Natural killer cell treated with Interleukin-12 subunit alpha and Interleukin-12 subunit beta and Interleukin-15 and Interleukin-18, amount 100 ng/mL, for 72 hours (primary cell): ENCODE results near the gene SHISAL2B. TPM values are rescaled to one million over a fixed set of nuclear protein-coding genes. Genes with fewer than 3 reads are reported as not detected.

ENCODE experiments used
- ATAC-seq, 2 donors: fragments of 150-1000 bp; cut with Tn5 transposase in 1 of 2; sonication (Bioruptor Pico), chemical (Tn5 transposase) in 1 of 2; 2 replicates each; pipeline ENCODE4 v1.10.0; 2021
- DNase-seq: peaks from one replicate; pipeline ENCODE4 v3.0.0; 2022; ENCODE audit warnings: low spot score
- H3K27ac Mint-ChIP-seq, 2 donors: 1 replicate in 1 of 2; 2 replicates in 1 of 2; pipeline ENCODE4 v1.8.0; 2022; ENCODE audit warnings: mixed read lengths in 2 of 2, mild to moderate bottlenecking in 1 of 2, moderate library complexity in 1 of 2
- H3K27me3 Mint-ChIP-seq, 2 donors: 1 replicate in 1 of 2; 2 replicates in 1 of 2; pipeline ENCODE4 v1.8.0; 2022; ENCODE audit warnings: mixed read lengths in 2 of 2
- H3K36me3 Mint-ChIP-seq: one replicate; pipeline ENCODE4 v1.8.0; 2022; ENCODE audit warnings: mixed read lengths
- H3K4me1 Mint-ChIP-seq, 2 donors: 1 replicate in 1 of 2; 2 replicates in 1 of 2; pipeline ENCODE4 v1.8.0; 2022; ENCODE audit warnings: low read depth in 2 of 2, mixed read lengths in 2 of 2, mild to moderate bottlenecking in 1 of 2
- H3K4me3 Mint-ChIP-seq: one replicate; pipeline ENCODE4 v1.8.0; 2022; ENCODE audit warnings: mixed read lengths
- H3K9me3 Mint-ChIP-seq: 2 replicates; pipeline ENCODE4 v1.8.0; 2022; ENCODE audit warnings: mixed read lengths
- total RNA-seq, 2 donors: library from RNA; stranded (reverse); gene quantifications; one replicate each; pipeline ENCODE4 v1.2.3, GENCODE V29; 2022

The SHISAL2B gene
- total RNA-seq, 2 donors from 2014 or later, result not detected

DNA sequence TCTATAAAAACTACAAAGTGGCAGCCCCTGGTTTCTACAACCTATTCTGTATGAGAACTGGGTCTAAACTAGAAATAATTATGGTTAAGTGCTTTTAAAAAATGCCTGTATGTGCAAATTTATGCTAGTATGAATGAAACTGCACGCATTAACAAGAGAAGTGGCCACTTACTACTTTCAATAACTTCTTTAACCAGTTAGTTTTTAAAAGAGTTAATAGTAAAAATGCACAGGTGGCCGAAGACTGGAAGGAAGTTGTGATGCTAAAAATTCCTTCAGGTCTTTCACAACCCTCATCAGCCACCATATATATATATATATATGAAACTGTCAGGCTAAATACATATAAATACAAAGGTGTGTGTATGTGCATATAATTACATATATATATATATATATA, 36.8 kb downstream of the SHISAL2B start:
- H3K9me3 Mint-ChIP-seq, result no peaks in the 10 kb centered on the region
- no peak overlapping the region for H3K27ac Mint-ChIP-seq
- no peak for ATAC-seq
- no peak for DNase-seq
- no peak overlapping the region for H3K4me3 Mint-ChIP-seq
- no peaks in the 10 kb centered on the region for H3K27me3 Mint-ChIP-seq
- peaks cover 14 to 23% of the 10 kb centered on the region in 2 donors for H3K4me1 Mint-ChIP-seq
- H3K36me3 Mint-ChIP-seq, result peaks cover 28% of the 10 kb centered on the region

DNA sequence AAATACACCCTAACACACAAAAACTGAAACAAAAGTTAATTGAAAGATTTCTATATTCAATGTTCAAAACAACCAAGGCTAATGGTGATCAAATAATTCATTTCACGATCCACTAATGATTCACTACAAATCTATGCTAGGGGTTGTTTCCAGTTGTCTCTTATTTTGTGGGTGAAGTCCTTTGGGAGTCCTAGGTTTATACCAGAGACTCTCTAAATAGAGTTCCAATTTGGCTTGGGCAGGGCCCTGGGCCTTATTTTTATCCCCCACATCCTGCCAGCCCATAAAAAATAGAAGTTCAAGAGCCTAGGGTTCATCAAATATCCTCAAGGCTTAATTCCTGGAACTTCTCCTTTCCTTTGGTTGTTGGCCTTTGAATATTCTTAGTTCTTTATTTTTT, 52.1 kb downstream of the SHISAL2B start:
- Mint-ChIP-seq H3K27me3 (no peaks in the 10 kb centered on the region), H3K9me3 (no peaks in the 10 kb centered on the region), H3K27ac (no peak overlapping the region), H3K4me1 (peaks cover 0 to 5% of the 10 kb centered on the region in 2 donors), H3K36me3 (no peaks in the 10 kb centered on the region), H3K4me3 (no peak overlapping the region)
- no peak for DNase-seq
- no peak for ATAC-seq

DNA sequence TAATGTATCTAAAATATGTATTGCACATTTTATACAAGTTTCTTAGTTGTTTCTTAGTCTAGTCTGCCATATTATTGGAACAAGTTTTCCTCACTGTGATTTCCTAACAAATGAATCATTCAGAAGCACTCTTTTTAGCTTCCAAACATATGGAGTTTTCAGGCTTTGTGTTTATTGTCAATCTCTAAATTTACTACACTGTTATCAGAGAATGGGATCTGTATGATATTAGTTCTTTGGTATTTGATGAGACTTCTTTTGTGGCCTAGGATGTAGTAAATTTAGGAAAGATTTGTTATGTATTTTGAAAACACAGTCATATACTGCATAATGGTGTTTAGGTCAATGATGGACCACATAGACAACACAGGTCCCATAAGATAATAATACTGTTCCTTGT, 52.5 kb downstream of the SHISAL2B start:
- Mint-ChIP-seq H3K9me3 (no peaks in the 10 kb centered on the region), H3K27me3 (no peaks in the 10 kb centered on the region)
- DNase-seq, result no peak

DNA sequence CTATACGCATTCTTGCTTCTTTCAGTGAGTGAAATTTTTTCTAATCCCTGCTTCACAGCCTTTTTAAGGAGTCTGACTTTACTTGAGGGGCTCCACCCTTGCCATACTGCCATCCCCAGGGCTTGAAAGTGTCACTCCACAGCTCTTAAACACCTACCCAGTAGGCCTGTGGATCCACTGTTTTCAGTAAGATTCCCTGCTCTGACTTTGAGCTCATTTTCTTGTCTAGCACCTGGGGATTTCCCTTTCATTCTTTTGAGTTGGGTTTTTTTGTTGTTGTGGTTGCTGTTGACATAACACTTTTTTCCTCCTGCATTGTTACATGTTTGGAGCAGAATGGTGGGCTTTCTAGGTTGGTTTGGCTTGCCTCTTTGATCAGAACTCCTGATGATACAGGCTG, 54.6 kb downstream of the SHISAL2B start:
- H3K4me3 Mint-ChIP-seq, result no peak overlapping the region
- DNase-seq, result no peak
- no peaks in the 10 kb centered on the region for H3K36me3 Mint-ChIP-seq
- H3K27me3 Mint-ChIP-seq, result no peaks in the 10 kb centered on the region
- H3K27ac Mint-ChIP-seq, result no peak overlapping the region
- peaks cover 0 to 5% of the 10 kb centered on the region in 2 donors for H3K4me1 Mint-ChIP-seq
- H3K9me3 Mint-ChIP-seq, result no peaks in the 10 kb centered on the region
- no peak for ATAC-seq

More for the DNA sequence above, 52.5 kb downstream of the SHISAL2B start:
- no peak overlapping the region for H3K4me3 Mint-ChIP-seq
- H3K4me1 Mint-ChIP-seq, result peaks cover 0 to 5% of the 10 kb centered on the region in 2 donors
- ATAC-seq, result no peak
- H3K36me3 Mint-ChIP-seq, result no peaks in the 10 kb centered on the region
- H3K27ac Mint-ChIP-seq, result no peak overlapping the region

DNA sequence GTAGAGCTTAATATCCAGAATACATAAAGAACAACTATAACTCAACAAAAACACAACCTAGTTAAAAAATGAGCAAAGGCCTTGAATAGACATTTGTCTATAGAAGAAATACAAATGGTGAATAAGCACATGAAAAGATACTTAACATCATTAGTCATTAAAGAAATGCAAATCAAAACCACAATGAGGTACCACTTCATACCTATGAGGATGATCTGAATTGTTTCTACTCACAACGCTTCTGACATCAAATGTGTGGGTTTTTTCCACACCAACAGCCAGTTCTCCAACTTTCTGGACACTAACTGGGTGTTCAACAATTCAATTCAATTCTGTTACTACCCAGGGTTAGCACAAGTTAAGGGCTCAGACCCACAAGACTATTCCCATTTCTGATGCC, 56.1 kb downstream of the SHISAL2B start:
- H3K4me1 Mint-ChIP-seq, result peaks cover 0 to 5% of the 10 kb centered on the region in 2 donors
- no peak overlapping the region for H3K4me3 Mint-ChIP-seq
- no peaks in the 10 kb centered on the region for H3K36me3 Mint-ChIP-seq
- DNase-seq (no peak), ATAC-seq (no peak)
- no peaks in the 10 kb centered on the region for H3K27me3 Mint-ChIP-seq
- H3K27ac Mint-ChIP-seq, result no peak overlapping the region
- no peaks in the 10 kb centered on the region for H3K9me3 Mint-ChIP-seq

DNA sequence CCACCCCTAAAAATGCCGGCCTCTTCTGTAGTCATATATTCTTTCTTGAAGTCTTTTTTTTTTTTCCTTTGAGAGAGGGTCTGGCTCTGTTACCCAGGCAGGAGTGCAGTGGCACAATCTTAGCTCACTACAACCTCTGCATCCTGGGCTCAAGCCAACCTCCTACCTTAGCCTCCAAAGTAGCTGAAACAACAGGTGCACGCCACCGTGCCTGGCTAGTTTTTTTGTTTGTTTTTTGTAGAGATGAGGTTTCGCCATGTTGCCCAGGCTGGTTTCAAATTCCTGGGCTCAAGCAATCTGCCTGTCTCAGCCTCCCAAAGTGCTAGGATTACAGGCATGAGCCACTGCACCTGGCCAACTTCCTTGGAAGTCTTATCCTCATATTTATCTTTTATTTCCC, 59.1 kb downstream of the SHISAL2B start:
- ATAC-seq, result no peak

DNA sequence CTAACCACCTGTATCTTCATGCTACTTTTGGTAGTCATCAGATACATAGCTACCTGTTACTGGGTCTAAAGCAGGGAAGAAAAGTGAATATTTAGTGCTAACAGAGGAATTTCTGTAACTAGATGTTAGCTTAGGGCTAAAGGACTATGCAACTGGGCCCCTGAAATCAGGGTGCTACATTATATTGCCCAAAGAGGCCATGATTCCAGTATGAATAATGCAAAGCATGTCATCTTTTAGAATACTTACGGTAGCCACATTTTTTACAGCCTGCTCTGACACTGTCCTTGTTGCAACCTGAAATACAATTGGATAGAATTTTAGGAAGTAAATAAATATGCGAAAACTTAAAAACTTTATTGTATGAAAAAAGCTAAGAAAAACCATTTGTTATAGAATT, 63.8 kb downstream of the SHISAL2B start:
- Mint-ChIP-seq H3K36me3 (no peaks in the 10 kb centered on the region), H3K9me3 (no peaks in the 10 kb centered on the region), H3K27me3 (no peaks in the 10 kb centered on the region), H3K27ac (no peak overlapping the region), H3K4me1 (peaks cover 0 to 4% of the 10 kb centered on the region in 2 donors), H3K4me3 (no peak overlapping the region)
- DNase-seq, result no peak
- no peak for ATAC-seq

More for the DNA sequence above, 59.1 kb downstream of the SHISAL2B start:
- no peak overlapping the region for H3K4me3 Mint-ChIP-seq
- no peaks in the 10 kb centered on the region for H3K9me3 Mint-ChIP-seq
- H3K4me1 Mint-ChIP-seq, result peaks cover 0 to 5% of the 10 kb centered on the region in 2 donors
- no peak overlapping the region for H3K27ac Mint-ChIP-seq
- H3K36me3 Mint-ChIP-seq, result no peaks in the 10 kb centered on the region
- H3K27me3 Mint-ChIP-seq, result no peaks in the 10 kb centered on the region
- no peak for DNase-seq

DNA sequence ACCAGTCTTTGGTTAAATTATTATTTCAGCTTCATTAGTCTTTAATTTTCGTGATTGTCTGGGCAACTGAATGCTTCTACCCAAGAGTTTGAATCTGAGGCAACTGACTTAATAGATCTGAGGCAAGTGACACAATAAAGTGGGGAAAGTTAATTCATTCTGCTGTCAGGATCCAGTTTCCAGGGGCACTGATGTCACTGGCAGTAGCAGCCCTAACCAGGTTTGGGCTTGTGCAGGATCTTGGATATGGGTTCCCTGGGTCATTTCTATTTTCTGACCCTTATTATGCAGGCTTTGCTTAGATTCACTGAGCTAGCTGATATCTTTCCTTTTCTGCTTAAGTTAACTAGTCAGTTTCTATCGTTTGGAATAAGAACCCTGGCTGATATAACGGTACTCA, 68.6 kb downstream of the SHISAL2B start:
- H3K36me3 Mint-ChIP-seq, result peaks cover under 1% of the 10 kb centered on the region
- H3K27me3 Mint-ChIP-seq, result no peaks in the 10 kb centered on the region
- ATAC-seq (no peak), DNase-seq (no peak)
- no peaks in the 10 kb centered on the region for H3K9me3 Mint-ChIP-seq
- H3K4me3 Mint-ChIP-seq, result no peak overlapping the region
- H3K4me1 Mint-ChIP-seq, result peaks cover 0 to 16% of the 10 kb centered on the region in 2 donors
- H3K27ac Mint-ChIP-seq, result no peak overlapping the region

DNA sequence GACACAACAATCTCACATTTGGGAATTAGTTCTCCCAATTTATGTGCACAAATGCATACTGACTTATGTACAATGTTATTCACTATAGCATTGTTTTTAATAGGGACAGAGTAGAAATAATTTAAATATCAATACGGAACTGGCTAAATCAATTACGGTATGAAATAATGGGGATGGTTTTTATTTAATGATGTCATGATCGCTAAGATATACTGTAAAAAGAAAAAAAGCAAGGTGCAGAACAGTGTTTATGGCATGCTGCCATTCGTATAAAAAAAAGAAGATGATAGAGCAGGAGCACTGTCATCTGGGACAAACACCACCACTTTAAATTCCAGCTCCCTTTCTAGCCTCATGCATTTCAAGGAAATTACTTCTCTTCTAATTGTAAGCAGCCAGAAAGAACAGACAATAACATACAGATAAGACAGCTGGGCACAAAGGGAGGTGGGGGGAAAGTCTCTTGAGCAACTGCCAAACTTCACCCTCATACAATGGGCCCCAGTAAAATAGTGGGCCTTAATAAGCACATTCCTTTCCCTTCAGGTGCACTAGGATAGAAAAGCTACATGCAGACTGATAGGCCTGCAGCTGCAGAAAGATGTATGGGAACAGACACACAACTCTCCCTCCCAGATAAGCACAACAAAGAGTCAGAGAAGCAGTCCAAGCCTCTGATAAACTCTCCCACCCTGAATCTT, 69.8 kb downstream of the SHISAL2B start:
- no peak for DNase-seq
- no peak overlapping the region for H3K4me3 Mint-ChIP-seq
- peaks cover 7% of the 10 kb centered on the region for H3K36me3 Mint-ChIP-seq
- ATAC-seq, result no peak
- H3K4me1 Mint-ChIP-seq, result peaks cover 6 to 21% of the 10 kb centered on the region in 2 donors
- peak overlapping the region in 1 of 2 donors; percentile 3 for H3K27ac Mint-ChIP-seq
- H3K27me3 Mint-ChIP-seq, result no peaks in the 10 kb centered on the region
- no peaks in the 10 kb centered on the region for H3K9me3 Mint-ChIP-seq

DNA sequence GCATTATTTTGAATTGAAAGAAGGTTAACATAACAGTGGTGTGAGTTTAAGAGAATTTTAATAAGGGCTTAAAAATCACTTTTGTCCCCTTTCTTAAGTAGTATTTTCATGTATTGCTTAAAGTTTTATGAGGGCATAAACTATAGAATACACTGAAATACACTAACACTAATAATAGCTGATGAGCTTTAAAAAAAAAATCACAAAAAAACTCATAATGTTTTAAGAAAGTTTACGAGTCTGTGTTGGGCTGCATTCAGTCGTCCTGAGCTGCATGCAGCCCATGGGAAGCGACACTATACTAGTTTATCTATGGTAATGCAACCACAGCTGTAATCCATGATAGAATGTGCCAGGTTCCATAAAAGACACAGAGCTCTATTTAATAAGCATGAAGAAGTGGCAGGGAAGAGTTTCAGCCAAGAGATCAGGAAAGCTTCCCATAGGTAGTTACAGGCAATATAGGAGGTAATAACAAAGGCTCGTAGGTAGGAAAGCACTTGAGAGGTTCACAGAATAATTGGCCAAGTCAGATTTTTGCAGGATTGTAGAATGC, 73.7 kb downstream of the SHISAL2B start:
- Mint-ChIP-seq H3K9me3 (no peaks in the 10 kb centered on the region), H3K4me1 (peaks cover 29 to 35% of the 10 kb centered on the region in 2 donors), H3K27me3 (no peaks in the 10 kb centered on the region), H3K36me3 (peaks cover 14% of the 10 kb centered on the region), H3K27ac (no peak overlapping the region), H3K4me3 (no peak overlapping the region)
- no peak for ATAC-seq
- DNase-seq, result no peak

DNA sequence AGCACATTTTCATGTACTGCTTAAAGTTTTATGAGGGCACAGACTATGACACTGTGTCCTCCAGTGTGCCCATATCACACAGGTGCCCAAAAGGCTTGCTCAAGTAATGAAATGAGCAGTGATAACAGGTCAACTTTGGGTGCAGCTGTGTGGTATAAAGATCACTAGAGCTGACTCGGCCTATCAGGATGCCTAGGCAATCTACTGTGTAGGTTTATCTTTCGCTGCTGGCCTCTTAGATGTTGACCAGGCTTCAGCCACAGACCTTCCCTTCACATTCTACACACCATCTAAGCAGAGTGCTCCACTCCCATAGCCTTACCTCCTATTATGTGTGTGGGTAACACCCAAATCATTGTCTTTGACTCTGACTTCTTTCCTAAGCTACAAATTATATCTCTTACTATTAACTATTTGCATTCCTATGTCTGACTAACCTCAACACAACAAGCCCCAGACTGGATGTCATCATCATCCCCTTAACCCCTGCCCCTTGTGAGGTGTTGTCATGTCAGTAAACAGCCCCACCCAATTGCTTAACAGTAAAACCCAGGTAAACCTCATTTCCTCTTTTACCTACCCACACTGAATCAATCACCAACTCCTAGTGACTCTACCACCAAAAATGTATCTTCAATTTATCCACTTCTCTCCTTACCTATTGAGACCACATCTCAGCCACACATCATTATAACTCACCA, 75.7 kb downstream of the SHISAL2B start:
- Mint-ChIP-seq H3K4me1 (peaks cover 31 to 37% of the 10 kb centered on the region in 2 donors), H3K27me3 (no peaks in the 10 kb centered on the region), H3K4me3 (no peak overlapping the region), H3K27ac (peak overlapping the region in 1 of 2 donors; percentile 15), H3K36me3 (peaks cover 17% of the 10 kb centered on the region), H3K9me3 (no peaks in the 10 kb centered on the region)
- DNase-seq (no peak), ATAC-seq (no peak)

DNA sequence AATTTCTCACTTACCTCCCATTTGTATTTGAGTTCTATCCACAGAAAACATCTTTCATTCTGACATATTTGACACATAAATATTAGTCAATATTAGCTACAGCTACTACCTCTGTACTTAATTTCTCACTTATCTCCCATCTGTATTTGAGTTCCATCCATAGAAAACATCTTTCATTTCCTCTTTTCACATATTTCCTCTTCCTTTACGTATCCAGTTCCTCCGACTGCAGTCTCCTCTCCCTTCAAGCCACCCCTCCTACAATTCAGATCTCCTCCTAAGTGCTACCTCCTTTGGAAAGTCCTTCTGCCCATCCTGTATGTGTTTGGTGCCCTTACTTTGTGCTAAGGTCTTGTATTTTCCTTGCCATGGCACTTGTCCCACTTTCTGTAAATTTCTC, 76.6 kb downstream of the SHISAL2B start:
- no peaks in the 10 kb centered on the region for H3K27me3 Mint-ChIP-seq
- H3K27ac Mint-ChIP-seq, result peak overlapping the region; percentile 96 to 100
- H3K36me3 Mint-ChIP-seq, result peaks cover 17% of the 10 kb centered on the region
- no peak for ATAC-seq
- no peaks in the 10 kb centered on the region for H3K9me3 Mint-ChIP-seq
- peaks cover 33 to 37% of the 10 kb centered on the region in 2 donors for H3K4me1 Mint-ChIP-seq
- no peak for DNase-seq
- H3K4me3 Mint-ChIP-seq, result peak overlapping the region; percentile 99
